BE2C (cell line): ENCODE data around the gene RASAL2.

ENCODE experiments used
- DNase-seq: peaks from one replicate; pipeline ENCODE4 v3.0.0-alpha.2; 2020
- H3K27me3 ChIP-seq: fragments of 250-450 bp; sonication (Bioruptor Pico); 2 replicates; pipeline ENCODE4 v1.5.1; 2020; ENCODE audit warnings: mild to moderate bottlenecking
- H3K36me3 ChIP-seq: fragments of 250-450 bp; sonication (Bioruptor Pico); 2 replicates; pipeline ENCODE4 v1.5.1; 2020; ENCODE audit warnings: mild to moderate bottlenecking
- H3K4me1 ChIP-seq: fragments of 250-450 bp; sonication (Bioruptor Pico); 2 replicates; pipeline ENCODE4 v1.5.1; 2020
- H3K4me3 ChIP-seq: 2 replicates; pipeline ENCODE4 v1.5.1; 2011; ENCODE audit warnings: low read depth, low read length
- H3K9me3 ChIP-seq: fragments of 250-450 bp; sonication (Bioruptor Pico); 2 replicates; pipeline ENCODE4 v1.5.1; 2020
- TF ChIP-seq, protein P1 (sequence below): IDR thresholded peaks from 2 replicates; pipeline ENCODE4 v1.5.1; 2012; ENCODE audit warnings: mild to moderate bottlenecking, low read depth, low read length

Gene RASAL2

DNA sequence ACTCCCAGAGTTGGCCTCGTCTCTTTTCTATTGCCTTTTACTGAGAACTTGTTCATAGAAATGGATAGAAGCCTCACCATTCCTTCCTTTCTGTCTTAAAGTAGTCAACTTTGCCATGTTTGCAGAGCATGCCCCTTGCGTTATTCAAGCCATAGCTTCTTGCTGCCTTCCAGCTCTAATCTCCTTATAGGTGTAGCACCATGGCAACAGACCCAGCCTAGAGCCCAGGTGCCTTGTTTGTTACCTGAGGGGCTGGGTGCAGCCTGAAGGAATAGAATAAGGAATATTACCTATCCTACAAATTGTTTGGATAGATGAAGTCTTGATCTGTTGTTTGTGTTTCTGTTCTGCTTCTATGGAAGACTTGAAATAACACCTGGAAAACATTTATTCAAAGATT, 343.0 kb downstream of the RASAL2 start:
- DNase-seq, result no peak
- no peaks in the 10 kb centered on the region for H3K4me1 ChIP-seq
- no peak overlapping the region for H3K4me3 ChIP-seq
- no peaks in the 10 kb centered on the region for H3K27me3 ChIP-seq
- TF ChIP-seq, protein P1, sequence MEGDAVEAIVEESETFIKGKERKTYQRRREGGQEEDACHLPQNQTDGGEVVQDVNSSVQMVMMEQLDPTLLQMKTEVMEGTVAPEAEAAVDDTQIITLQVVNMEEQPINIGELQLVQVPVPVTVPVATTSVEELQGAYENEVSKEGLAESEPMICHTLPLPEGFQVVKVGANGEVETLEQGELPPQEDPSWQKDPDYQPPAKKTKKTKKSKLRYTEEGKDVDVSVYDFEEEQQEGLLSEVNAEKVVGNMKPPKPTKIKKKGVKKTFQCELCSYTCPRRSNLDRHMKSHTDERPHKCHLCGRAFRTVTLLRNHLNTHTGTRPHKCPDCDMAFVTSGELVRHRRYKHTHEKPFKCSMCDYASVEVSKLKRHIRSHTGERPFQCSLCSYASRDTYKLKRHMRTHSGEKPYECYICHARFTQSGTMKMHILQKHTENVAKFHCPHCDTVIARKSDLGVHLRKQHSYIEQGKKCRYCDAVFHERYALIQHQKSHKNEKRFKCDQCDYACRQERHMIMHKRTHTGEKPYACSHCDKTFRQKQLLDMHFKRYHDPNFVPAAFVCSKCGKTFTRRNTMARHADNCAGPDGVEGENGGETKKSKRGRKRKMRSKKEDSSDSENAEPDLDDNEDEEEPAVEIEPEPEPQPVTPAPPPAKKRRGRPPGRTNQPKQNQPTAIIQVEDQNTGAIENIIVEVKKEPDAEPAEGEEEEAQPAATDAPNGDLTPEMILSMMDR, result no peak
- H3K36me3 ChIP-seq, result no peaks in the 10 kb centered on the region
- H3K9me3 ChIP-seq, result no peaks in the 10 kb centered on the region

DNA sequence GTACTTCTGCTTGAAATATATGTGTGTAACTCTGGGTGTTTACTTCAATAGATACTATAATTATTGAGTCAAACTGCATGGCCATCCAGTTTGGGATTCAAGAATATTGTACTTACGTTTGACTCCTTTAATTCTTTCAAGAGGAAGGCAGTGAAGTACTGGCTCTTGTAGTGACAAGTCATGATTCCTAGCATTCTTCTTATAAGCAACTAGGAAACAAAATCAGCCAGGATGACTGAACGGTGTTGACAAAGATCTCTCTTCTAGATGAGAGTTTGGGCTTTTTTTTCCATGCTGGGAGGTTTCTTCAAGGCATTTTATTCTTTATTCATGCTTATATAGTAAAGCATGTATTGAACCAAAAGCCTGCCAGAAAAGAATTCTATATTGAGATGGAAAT, 344.5 kb downstream of the RASAL2 start:
- Histone ChIP-seq H3K4me1 (no peaks in the 10 kb centered on the region), H3K4me3 (no peak overlapping the region), H3K27me3 (no peaks in the 10 kb centered on the region), H3K36me3 (no peaks in the 10 kb centered on the region), H3K9me3 (no peaks in the 10 kb centered on the region)
- DNase-seq, result no peak
- TF ChIP-seq, protein P1, result no peak

DNA sequence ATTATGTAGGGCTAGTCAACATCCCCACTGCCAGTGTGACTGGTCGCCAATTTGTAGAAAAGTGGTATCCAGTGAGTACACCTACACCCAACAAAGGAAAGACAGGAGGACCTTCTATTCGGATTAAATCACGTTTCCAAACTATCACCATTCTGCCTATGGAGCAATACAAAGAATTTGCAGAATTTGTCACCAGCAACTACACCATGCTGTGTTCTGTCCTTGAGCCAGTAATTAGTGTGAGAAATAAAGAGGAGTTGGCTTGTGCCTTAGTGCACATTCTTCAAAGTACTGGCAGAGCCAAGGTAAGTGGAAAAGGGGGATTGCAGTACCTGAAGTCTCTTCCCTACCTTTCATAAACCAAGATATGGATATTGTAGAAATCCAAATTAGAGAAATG, 349.0 kb downstream of the RASAL2 start:
- Histone ChIP-seq H3K9me3 (no peaks in the 10 kb centered on the region), H3K4me3 (no peak overlapping the region), H3K36me3 (no peaks in the 10 kb centered on the region), H3K27me3 (no peaks in the 10 kb centered on the region), H3K4me1 (no peaks in the 10 kb centered on the region)
- no peak for DNase-seq
- TF ChIP-seq, protein P1, result no peak

DNA sequence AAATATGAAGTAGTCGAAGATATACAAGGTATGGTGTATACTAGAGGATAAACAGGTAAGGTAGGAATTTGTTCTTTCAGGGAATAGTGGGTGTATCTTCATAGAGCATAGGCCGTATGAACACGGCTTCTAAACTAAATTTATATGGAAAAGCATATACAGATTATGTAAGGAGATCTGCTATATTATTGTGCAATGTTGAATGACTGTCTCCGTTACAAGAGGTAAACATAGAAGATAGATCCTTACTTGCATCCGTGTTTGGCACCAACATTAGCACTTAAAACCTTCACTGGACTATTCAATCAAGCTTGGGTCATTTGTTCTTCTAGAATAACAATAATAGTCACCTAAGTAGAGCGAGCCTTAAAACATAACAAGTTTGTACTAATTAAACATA, 357.0 kb downstream of the RASAL2 start:
- no peaks in the 10 kb centered on the region for H3K9me3 ChIP-seq
- no peak overlapping the region for H3K4me3 ChIP-seq
- no peaks in the 10 kb centered on the region for H3K36me3 ChIP-seq
- TF ChIP-seq, protein P1, result no peak
- no peaks in the 10 kb centered on the region for H3K27me3 ChIP-seq
- no peak for DNase-seq
- peaks cover 3% of the 10 kb centered on the region; the same call in 1 of the 2 replicates for H3K4me1 ChIP-seq

DNA sequence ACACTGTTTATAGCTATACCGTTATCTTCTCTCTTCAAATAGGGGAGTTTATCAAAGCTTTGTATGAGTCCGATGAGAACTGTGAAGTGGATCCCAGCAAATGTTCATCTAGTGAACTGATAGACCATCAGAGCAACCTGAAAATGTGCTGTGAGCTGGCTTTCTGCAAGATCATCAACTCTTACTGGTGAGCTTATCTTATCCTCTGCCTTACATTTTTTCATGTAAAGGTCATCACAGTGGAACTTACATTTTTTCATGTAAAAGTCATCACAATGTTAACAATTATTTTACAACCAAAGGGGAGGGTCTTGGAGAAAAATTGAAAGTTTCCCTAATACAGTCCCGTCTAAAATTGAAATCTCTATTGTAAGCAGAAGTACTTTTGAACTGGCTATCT, 357.6 kb downstream of the RASAL2 start:
- TF ChIP-seq, protein P1, result no peak
- H3K36me3 ChIP-seq, result no peaks in the 10 kb centered on the region
- peaks cover 3% of the 10 kb centered on the region; the same call in 1 of the 2 replicates for H3K4me1 ChIP-seq
- no peak for DNase-seq
- no peaks in the 10 kb centered on the region for H3K27me3 ChIP-seq
- no peaks in the 10 kb centered on the region for H3K9me3 ChIP-seq
- no peak overlapping the region for H3K4me3 ChIP-seq

DNA sequence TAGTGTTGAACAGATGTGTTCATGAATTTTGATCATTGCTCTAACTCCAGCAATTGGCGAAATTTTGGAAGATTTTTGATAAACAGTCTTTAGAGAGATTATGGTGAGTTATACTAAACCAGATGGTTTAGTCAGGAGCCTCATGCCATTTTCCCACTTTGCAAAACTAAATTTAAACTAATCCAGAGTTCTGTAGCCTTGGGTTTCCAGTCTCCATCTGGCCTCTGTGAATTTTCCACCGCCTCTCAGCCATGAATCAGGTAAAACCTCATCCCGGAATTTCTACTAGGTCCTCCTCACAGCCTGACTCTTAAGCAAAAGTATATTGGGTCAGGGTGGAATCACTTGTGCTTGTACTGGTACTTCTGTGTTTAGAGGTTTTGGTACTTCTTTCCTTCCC, 358.1 kb downstream of the RASAL2 start:
- no peak overlapping the region for H3K4me3 ChIP-seq
- H3K4me1 ChIP-seq, result peaks cover 3% of the 10 kb centered on the region; the same call in 1 of the 2 replicates
- H3K27me3 ChIP-seq, result no peaks in the 10 kb centered on the region
- no peaks in the 10 kb centered on the region for H3K9me3 ChIP-seq
- DNase-seq, result no peak
- TF ChIP-seq, protein P1, result no peak
- no peaks in the 10 kb centered on the region for H3K36me3 ChIP-seq
